GM12878 (cell line): ENCODE measurements around the gene DAGLA.

Source experiments
- BCL11A ChIP-seq: IDR thresholded peaks from 2 replicates; pipeline ENCODE4 v1.6.1; 2011; ENCODE audit warnings: low read depth, low read length
- BRCA1 ChIP-seq: IDR thresholded peaks from 2 replicates; pipeline ENCODE4 v1.6.1; 2011; ENCODE audit warnings: low read depth, low read length, improper control_type of control experiment
- CTCF ChIP-seq, 3 experiments: IDR thresholded peaks in 2 of 3; conservative IDR thresholded peaks in 1 of 3; 2 replicates each; pipeline ENCODE4 v1.5.1; 2011; ENCODE audit warnings: low read depth in 3 of 3, low read length in 3 of 3, mild to moderate bottlenecking in 3 of 3, control low read depth in 2 of 3, moderate library complexity in 2 of 3, inconsistent platforms in 1 of 3, mixed read lengths in 1 of 3; ENCODE audit not compliant: control insufficient read depth in 2 of 3, insufficient read depth in 1 of 3; ENCODE audit errors: extremely low read depth in 1 of 3
- HCFC1 ChIP-seq: fragments of 150-350 bp; IDR thresholded peaks from 2 replicates; pipeline ENCODE4 v1.6.1; 2014; ENCODE audit warnings: low read length
- TF ChIP-seq, protein P1 (sequence below): IDR thresholded peaks from 2 replicates; pipeline ENCODE4 v1.6.1; 2011; ENCODE audit warnings: low read depth, low read length, improper control_type of control experiment, borderline replicate concordance

DNA sequence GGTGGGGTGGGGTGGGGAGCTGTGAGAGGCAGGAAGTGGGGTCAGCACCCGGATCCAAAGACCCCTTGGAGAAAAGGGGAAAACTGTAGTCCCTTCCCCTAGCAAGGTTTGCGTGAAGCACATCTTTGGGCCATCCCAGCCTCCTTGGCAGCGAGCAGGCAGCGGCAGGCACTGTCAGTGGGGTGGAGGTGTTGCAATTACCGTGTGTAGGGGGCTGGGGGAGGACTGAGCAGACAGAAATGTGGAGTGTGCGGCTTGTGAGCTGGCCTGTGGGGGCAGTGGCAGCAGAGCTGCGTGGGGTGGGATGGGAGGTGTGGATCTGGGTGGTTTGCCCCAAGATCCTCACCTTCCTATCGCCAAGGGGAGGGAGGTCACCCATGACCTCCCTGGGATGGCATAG lies 16.4 kb downstream of the DAGLA start:
- TF ChIP-seq CTCF (IDR thresholded peaks at IDR 0.05 in 2 of 3, conservative IDR thresholded peaks at IDR 0.05 in 1 of 3; ENCODE audit: control insufficient read depth in 2 of 3, extremely low read depth in 1 of 3, insufficient read depth in 1 of 3, low read depth in 3 of 3, low read length in 3 of 3): no peak
- TF ChIP-seq BRCA1: no peak
- TF ChIP-seq HCFC1: no peak
- TF ChIP-seq BCL11A: no peak
- TF ChIP-seq, protein P1, sequence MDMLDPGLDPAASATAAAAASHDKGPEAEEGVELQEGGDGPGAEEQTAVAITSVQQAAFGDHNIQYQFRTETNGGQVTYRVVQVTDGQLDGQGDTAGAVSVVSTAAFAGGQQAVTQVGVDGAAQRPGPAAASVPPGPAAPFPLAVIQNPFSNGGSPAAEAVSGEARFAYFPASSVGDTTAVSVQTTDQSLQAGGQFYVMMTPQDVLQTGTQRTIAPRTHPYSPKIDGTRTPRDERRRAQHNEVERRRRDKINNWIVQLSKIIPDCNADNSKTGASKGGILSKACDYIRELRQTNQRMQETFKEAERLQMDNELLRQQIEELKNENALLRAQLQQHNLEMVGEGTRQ: no peak
